ENCODE measurements around the gene LPAR2.

- TF ChIP-seq, protein P1, sequence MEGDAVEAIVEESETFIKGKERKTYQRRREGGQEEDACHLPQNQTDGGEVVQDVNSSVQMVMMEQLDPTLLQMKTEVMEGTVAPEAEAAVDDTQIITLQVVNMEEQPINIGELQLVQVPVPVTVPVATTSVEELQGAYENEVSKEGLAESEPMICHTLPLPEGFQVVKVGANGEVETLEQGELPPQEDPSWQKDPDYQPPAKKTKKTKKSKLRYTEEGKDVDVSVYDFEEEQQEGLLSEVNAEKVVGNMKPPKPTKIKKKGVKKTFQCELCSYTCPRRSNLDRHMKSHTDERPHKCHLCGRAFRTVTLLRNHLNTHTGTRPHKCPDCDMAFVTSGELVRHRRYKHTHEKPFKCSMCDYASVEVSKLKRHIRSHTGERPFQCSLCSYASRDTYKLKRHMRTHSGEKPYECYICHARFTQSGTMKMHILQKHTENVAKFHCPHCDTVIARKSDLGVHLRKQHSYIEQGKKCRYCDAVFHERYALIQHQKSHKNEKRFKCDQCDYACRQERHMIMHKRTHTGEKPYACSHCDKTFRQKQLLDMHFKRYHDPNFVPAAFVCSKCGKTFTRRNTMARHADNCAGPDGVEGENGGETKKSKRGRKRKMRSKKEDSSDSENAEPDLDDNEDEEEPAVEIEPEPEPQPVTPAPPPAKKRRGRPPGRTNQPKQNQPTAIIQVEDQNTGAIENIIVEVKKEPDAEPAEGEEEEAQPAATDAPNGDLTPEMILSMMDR (IDR thresholded peaks at IDR 0.05): no peak
- TF ChIP-seq USF2 (IDR thresholded peaks at IDR 0.05; ENCODE audit: borderline replicate concordance, low read depth, low read length) (no peak), FOXM1 (IDR thresholded peaks at IDR 0.05; ENCODE audit: low read depth) (no peak), TEAD4 (IDR thresholded peaks at IDR 0.05; ENCODE audit: borderline replicate concordance, insufficient read depth) (no peak), TAF1 (IDR thresholded peaks at IDR 0.05; ENCODE audit: borderline replicate concordance, low read depth, low read length) (no peak), EZH2phosphoT487 (IDR thresholded peaks at IDR 0.05; ENCODE audit: borderline replicate concordance, low read depth) (no peak), TCF12 (IDR thresholded peaks at IDR 0.05) (no peak), RCOR1 (IDR thresholded peaks at IDR 0.05; ENCODE audit: low read length) (no peak), NFIC (IDR thresholded peaks at IDR 0.05; ENCODE audit: borderline replicate concordance) (no peak), YY1 (IDR thresholded peaks at IDR 0.05; ENCODE audit: low read depth) (no peak)
- TF ChIP-seq, protein P2, sequence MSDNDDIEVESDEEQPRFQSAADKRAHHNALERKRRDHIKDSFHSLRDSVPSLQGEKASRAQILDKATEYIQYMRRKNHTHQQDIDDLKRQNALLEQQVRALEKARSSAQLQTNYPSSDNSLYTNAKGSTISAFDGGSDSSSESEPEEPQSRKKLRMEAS (IDR thresholded peaks at IDR 0.05; ENCODE audit: low read depth): no peak
- TF ChIP-seq, protein P3, sequence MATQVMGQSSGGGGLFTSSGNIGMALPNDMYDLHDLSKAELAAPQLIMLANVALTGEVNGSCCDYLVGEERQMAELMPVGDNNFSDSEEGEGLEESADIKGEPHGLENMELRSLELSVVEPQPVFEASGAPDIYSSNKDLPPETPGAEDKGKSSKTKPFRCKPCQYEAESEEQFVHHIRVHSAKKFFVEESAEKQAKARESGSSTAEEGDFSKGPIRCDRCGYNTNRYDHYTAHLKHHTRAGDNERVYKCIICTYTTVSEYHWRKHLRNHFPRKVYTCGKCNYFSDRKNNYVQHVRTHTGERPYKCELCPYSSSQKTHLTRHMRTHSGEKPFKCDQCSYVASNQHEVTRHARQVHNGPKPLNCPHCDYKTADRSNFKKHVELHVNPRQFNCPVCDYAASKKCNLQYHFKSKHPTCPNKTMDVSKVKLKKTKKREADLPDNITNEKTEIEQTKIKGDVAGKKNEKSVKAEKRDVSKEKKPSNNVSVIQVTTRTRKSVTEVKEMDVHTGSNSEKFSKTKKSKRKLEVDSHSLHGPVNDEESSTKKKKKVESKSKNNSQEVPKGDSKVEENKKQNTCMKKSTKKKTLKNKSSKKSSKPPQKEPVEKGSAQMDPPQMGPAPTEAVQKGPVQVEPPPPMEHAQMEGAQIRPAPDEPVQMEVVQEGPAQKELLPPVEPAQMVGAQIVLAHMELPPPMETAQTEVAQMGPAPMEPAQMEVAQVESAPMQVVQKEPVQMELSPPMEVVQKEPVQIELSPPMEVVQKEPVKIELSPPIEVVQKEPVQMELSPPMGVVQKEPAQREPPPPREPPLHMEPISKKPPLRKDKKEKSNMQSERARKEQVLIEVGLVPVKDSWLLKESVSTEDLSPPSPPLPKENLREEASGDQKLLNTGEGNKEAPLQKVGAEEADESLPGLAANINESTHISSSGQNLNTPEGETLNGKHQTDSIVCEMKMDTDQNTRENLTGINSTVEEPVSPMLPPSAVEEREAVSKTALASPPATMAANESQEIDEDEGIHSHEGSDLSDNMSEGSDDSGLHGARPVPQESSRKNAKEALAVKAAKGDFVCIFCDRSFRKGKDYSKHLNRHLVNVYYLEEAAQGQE (IDR thresholded peaks at IDR 0.05; ENCODE audit: low read depth, low read length): no peak
Observed at GRCh38 chr19:19653597-19654147, 25.7 kb upstream of the LPAR2 start.
